Neural progenitor cell (in vitro differentiated cells): ENCODE measurements around the gene KCNK7.

Experiments used
- EZH2 ChIP-seq: fragments of 200-600 bp; sonication (generic); IDR thresholded peaks from 2 replicates; pipeline ENCODE4 v1.6.1; 2017; ENCODE audit warnings: antibody characterized with exemption, mild to moderate bottlenecking, moderate library complexity
- TF ChIP-seq, protein P1 (sequence below): fragments of 200-600 bp; sonication (generic); IDR thresholded peaks from 2 replicates; pipeline ENCODE4 v1.5.1; 2017; ENCODE audit warnings: antibody characterized with exemption, mild to moderate bottlenecking

DNA sequence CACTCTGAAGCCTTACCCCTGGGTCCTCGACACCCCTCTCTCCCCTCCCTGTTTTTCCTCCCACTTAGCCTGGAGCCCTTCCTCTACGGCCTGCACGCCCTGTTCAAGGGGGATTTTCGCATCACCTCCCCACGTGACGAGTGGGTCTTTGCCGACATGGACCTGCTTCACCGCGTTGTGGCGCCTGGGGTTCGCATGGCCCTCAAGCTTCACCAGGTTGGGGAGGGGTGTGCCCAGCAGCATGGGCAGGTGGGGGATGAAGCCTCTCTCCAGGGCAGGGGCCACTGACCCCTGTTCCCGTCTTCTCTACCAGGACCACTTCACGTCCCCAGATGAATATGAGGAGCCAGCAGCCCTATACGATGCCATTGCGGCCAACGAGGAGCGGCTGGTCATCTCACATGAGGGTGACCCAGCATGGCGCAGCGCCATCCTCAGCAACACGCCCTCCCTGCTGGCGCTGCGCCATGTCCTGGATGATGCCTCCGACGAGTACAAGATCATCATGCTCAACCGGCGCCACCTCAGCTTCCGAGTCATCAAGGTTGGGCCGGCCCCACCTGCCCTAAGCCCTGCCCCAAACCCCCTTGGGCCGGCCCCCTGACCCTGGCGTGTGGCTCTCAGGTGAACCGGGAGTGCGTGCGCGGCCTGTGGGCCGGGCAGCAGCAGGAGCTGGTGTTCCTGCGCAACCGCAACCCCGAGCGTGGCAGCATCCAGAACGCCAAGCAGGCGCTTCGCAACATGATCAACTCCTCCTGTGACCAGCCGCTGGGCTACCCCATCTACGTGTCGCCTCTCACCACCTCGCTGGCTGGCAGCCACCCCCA lies 39.5 kb upstream of the KCNK7 start:
- TF ChIP-seq, protein P1, sequence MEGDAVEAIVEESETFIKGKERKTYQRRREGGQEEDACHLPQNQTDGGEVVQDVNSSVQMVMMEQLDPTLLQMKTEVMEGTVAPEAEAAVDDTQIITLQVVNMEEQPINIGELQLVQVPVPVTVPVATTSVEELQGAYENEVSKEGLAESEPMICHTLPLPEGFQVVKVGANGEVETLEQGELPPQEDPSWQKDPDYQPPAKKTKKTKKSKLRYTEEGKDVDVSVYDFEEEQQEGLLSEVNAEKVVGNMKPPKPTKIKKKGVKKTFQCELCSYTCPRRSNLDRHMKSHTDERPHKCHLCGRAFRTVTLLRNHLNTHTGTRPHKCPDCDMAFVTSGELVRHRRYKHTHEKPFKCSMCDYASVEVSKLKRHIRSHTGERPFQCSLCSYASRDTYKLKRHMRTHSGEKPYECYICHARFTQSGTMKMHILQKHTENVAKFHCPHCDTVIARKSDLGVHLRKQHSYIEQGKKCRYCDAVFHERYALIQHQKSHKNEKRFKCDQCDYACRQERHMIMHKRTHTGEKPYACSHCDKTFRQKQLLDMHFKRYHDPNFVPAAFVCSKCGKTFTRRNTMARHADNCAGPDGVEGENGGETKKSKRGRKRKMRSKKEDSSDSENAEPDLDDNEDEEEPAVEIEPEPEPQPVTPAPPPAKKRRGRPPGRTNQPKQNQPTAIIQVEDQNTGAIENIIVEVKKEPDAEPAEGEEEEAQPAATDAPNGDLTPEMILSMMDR = no peak
- no peak for TF ChIP-seq EZH2
